ENCODE measurements around the gene DOCK7. TPM values are rescaled to one million over a fixed set of nuclear protein-coding genes. Genes with fewer than 3 reads are reported as not detected.
"Not testable (repeated sequence)": the region's sequence is repeated elsewhere in the genome, so short reads cannot be mapped to it uniquely, and the experiment has no call there.

DOCK7 gene
- total RNA-seq, 2 donors from 2014 or later, result 7.6 to 10.7 TPM

- ATAC-seq (replicated peaks in 1 of 2), result no peak
- peaks cover 0 to 2% of the 10 kb centered on the region in 2 donors for H3K36me3 Mint-ChIP-seq (ENCODE audit: insufficient read depth in 2 of 2)
- H3K4me1 Mint-ChIP-seq (ENCODE audit: low read depth), result peaks cover 34% of the 10 kb centered on the region
- no peak overlapping the region for H3K27ac Mint-ChIP-seq
- no peaks in the 10 kb centered on the region for H3K9me3 Mint-ChIP-seq
- H3K27me3 Mint-ChIP-seq (ENCODE audit: low read depth), result no peaks in the 10 kb centered on the region
- DNase-seq, result no peak
- H3K4me3 Mint-ChIP-seq, result peak overlapping the region; percentile 93 to 94
These were observed 1.4 kb downstream of the DOCK7 start for GRCh38 chr1:62686822-62687221.

- DNase-seq (no peak), ATAC-seq (replicated peaks in 1 of 2) (no peak)
- Mint-ChIP-seq H3K9me3 (no peaks in the 10 kb centered on the region), H3K4me1 (ENCODE audit: low read depth) (peaks cover 32% of the 10 kb centered on the region), H3K27me3 (ENCODE audit: low read depth) (no peaks in the 10 kb centered on the region), H3K36me3 (ENCODE audit: insufficient read depth in 2 of 2) (peaks cover 0 to 4% of the 10 kb centered on the region in 2 donors), H3K27ac (no peak overlapping the region), H3K4me3 (no peak overlapping the region)
These were observed 2.7 kb downstream of the DOCK7 start for GRCh38 chr1:62685431-62685859.

- Mint-ChIP-seq H3K9me3 (no peaks in the 10 kb centered on the region), H3K36me3 (ENCODE audit: insufficient read depth in 2 of 2) (peaks cover 0 to 5% of the 10 kb centered on the region in 2 donors), H3K27ac (no peak overlapping the region), H3K4me1 (ENCODE audit: low read depth) (peaks cover 17% of the 10 kb centered on the region), H3K27me3 (ENCODE audit: low read depth) (no peaks in the 10 kb centered on the region), H3K4me3 (no peak overlapping the region)
- DNase-seq (no peak), ATAC-seq (replicated peaks in 1 of 2) (no peak)
These were observed 5.7 kb downstream of the DOCK7 start for GRCh38 chr1:62682531-62682930.

DNA sequence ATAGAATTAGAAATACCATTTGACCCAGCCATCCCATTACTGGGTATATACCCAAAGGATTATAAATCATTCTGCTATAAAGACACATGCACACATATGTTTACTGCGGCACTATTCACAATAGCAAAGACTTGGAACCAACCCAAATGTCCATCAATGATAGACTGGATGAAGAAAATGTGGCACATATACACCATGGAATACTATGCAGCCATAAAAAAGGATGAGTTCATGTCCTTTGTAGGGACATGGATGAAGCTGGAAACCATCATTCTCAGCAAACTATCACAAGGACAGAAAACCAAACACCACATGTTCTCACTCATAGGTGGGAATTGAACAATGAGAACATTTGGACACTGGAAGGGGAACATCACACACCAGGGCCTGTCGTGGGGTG lies 7.2 kb downstream of the DOCK7 start:
- H3K27ac Mint-ChIP-seq; DNase-seq; H3K27me3 Mint-ChIP-seq (ENCODE audit: low read depth); H3K36me3 Mint-ChIP-seq (ENCODE audit: insufficient read depth in 2 of 2); H3K4me3 Mint-ChIP-seq; H3K9me3 Mint-ChIP-seq; ATAC-seq (replicated peaks in 1 of 2): not testable (repeated sequence)
- peaks cover 14% of the 10 kb centered on the region for H3K4me1 Mint-ChIP-seq (ENCODE audit: low read depth)

GRCh38 chr1:62677822-62678221 lies 10.4 kb downstream of the DOCK7 start:
- not testable (repeated sequence) for H3K27ac Mint-ChIP-seq; H3K4me3 Mint-ChIP-seq; H3K4me1 Mint-ChIP-seq (ENCODE audit: low read depth)

DNA sequence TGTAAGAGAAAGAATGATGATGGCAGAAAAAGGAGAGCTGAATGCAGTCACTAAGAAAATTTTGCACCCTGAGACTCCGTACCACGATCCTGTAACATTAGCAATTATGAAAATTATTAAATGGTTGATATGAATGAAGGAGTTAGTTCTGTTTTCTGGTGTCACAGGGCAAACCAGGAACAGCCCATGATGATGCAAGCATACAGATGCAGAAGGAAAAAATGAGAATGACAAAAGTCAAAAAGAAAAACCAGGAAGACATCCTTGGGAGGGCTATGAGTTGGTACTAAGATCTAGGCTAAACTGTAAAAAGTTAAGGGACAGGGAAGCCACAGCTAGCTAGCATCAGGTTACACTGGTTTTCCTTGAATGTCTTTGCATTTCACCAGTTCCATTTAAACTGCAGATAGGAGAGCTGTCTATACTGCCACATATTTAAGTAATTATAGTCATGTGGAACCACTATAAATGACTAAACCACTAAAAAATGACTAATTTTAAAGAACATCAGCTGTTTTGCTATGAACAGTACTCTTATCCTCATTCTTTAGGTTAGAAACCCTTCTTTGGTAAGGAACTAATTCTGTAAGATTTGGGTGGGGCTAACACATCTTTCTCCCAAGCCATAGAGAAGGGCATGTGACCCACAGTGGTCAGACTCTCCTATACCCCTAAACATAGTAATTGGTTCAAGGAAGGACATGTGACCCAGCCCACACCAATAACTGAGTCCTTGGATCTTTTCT lies 11.4 kb downstream of the DOCK7 start:
- no peaks in the 10 kb centered on the region for H3K9me3 Mint-ChIP-seq
- H3K27me3 Mint-ChIP-seq (ENCODE audit: low read depth), result no peaks in the 10 kb centered on the region
- no peak overlapping the region for H3K27ac Mint-ChIP-seq
- H3K36me3 Mint-ChIP-seq (ENCODE audit: insufficient read depth in 2 of 2), result peaks cover 0 to 3% of the 10 kb centered on the region in 2 donors
- DNase-seq, result no peak
- H3K4me3 Mint-ChIP-seq, result no peak overlapping the region
- peaks cover 7% of the 10 kb centered on the region for H3K4me1 Mint-ChIP-seq (ENCODE audit: low read depth)
- ATAC-seq (replicated peaks in 1 of 2), result peak; percentile 25 to 41

More at GRCh38 chr1:62677822-62678221, 10.4 kb downstream of the DOCK7 start:
- not testable (repeated sequence) for H3K36me3 Mint-ChIP-seq (ENCODE audit: insufficient read depth in 2 of 2); H3K27me3 Mint-ChIP-seq (ENCODE audit: low read depth); DNase-seq; H3K9me3 Mint-ChIP-seq; ATAC-seq (replicated peaks in 1 of 2)

DNA sequence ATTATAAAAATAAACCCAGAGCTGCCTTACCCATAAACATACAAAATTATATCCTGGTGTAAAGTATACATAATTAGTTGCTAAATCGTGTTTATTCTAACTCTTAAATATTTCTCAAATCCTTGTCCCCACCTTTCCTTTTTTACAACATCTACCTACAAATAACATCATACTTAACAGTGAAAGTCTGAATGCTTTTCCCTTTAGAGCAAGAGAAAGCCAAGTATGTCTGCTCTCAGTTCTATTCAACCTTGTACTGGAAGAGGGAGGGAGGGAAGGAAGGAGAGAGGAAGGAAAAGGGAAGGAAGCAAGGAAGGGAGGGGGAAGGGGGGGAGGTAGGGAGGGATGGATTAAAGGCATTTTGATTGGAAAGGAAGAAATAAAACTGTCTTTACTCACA lies 14.6 kb downstream of the DOCK7 start:
- H3K27ac Mint-ChIP-seq, result no peak overlapping the region
- H3K36me3 Mint-ChIP-seq (ENCODE audit: insufficient read depth in 2 of 2), result no peaks in the 10 kb centered on the region
- DNase-seq, result no peak
- peaks cover 7% of the 10 kb centered on the region for H3K4me1 Mint-ChIP-seq (ENCODE audit: low read depth)
- no peak overlapping the region for H3K4me3 Mint-ChIP-seq
- ATAC-seq (replicated peaks in 1 of 2), result no peak
- H3K27me3 Mint-ChIP-seq (ENCODE audit: low read depth), result no peaks in the 10 kb centered on the region
- no peaks in the 10 kb centered on the region for H3K9me3 Mint-ChIP-seq

GRCh38 chr1:62672029-62672428 lies 16.2 kb downstream of the DOCK7 start:
- Mint-ChIP-seq H3K36me3 (ENCODE audit: insufficient read depth in 2 of 2) (no peaks in the 10 kb centered on the region), H3K27me3 (ENCODE audit: low read depth) (no peaks in the 10 kb centered on the region), H3K4me1 (ENCODE audit: low read depth) (peaks cover 7% of the 10 kb centered on the region), H3K4me3 (no peak overlapping the region), H3K9me3 (no peaks in the 10 kb centered on the region), H3K27ac (no peak overlapping the region)
- no peak for ATAC-seq (replicated peaks in 1 of 2)
- no peak for DNase-seq

GRCh38 chr1:62654744-62655143 lies 33.4 kb downstream of the DOCK7 start:
- H3K4me3 Mint-ChIP-seq, result no peak overlapping the region
- no peaks in the 10 kb centered on the region for H3K4me1 Mint-ChIP-seq (ENCODE audit: low read depth)
- H3K36me3 Mint-ChIP-seq (ENCODE audit: insufficient read depth in 2 of 2), result peaks cover 0 to 4% of the 10 kb centered on the region in 2 donors

DNA sequence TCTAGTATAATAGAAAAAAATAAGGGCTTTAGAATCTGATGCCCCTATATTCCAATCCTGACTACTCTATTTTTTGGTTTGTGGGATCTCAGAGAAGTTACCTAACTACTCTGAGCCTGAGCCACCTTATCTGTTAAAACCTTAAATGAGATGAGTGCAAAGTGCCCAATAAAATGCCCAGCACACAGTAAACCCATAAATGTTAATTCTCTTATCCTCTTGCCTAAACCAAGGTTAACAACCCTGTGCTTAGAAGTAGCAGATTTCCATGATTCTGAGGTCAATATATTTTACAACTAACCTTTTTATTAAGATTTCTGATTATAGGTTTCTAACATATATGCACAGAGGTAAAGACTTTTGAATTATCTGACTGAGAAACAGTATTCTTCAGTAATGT lies 35.8 kb downstream of the DOCK7 start:
- Mint-ChIP-seq H3K4me1 (ENCODE audit: low read depth) (no peaks in the 10 kb centered on the region), H3K27ac (no peak overlapping the region), H3K9me3 (no peaks in the 10 kb centered on the region), H3K4me3 (no peak overlapping the region), H3K36me3 (ENCODE audit: insufficient read depth in 2 of 2) (peaks cover 0 to 4% of the 10 kb centered on the region in 2 donors), H3K27me3 (ENCODE audit: low read depth) (no peaks in the 10 kb centered on the region)
- DNase-seq, result no peak
- ATAC-seq (replicated peaks in 1 of 2), result no peak

More at GRCh38 chr1:62654744-62655143, 33.4 kb downstream of the DOCK7 start:
- no peak for DNase-seq
- Mint-ChIP-seq H3K9me3 (no peaks in the 10 kb centered on the region), H3K27ac (no peak overlapping the region), H3K27me3 (ENCODE audit: low read depth) (no peaks in the 10 kb centered on the region)
- ATAC-seq (replicated peaks in 1 of 2), result no peak

DNA sequence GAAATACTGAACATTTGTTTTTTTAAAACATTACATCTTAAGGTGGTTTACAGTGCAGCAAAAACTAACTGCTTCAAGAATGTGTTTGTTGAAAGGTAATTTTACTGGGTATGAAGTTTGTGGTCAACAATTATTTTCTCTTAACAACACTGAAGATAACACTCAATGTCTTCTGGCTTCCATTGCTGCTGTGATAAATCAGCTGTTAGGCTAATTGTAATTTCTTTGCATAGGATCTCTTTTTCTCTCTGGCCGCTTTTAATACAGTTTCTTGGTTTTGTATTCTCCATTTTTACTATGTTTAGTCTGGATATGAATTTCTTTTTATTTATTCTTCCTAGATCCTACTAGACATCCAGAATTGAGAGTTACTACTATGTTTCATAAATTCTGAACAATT lies 44.9 kb downstream of the DOCK7 start:
- ATAC-seq (replicated peaks in 1 of 2) (no peak), DNase-seq (no peak)
- Mint-ChIP-seq H3K4me3 (no peak overlapping the region), H3K9me3 (peaks cover 0 to 3% of the 10 kb centered on the region in 2 donors), H3K36me3 (ENCODE audit: insufficient read depth in 2 of 2) (peaks cover 2 to 3% of the 10 kb centered on the region in 2 donors), H3K4me1 (ENCODE audit: low read depth) (no peaks in the 10 kb centered on the region), H3K27me3 (ENCODE audit: low read depth) (no peaks in the 10 kb centered on the region), H3K27ac (no peak overlapping the region)

- Mint-ChIP-seq H3K36me3 (ENCODE audit: insufficient read depth in 2 of 2) (peaks cover 2 to 3% of the 10 kb centered on the region in 2 donors), H3K27ac (no peak overlapping the region), H3K27me3 (ENCODE audit: low read depth) (no peaks in the 10 kb centered on the region), H3K9me3 (no peaks in the 10 kb centered on the region), H3K4me1 (ENCODE audit: low read depth) (no peaks in the 10 kb centered on the region), H3K4me3 (no peak overlapping the region)
- ATAC-seq (replicated peaks in 1 of 2) (no peak), DNase-seq (no peak)
These were observed 50.6 kb downstream of the DOCK7 start for GRCh38 chr1:62637392-62638105.

GRCh38 chr1:62628506-62628905 lies 59.7 kb downstream of the DOCK7 start:
- DNase-seq (no peak), ATAC-seq (replicated peaks in 1 of 2) (no peak)
- no peak overlapping the region for H3K27ac Mint-ChIP-seq
- no peak overlapping the region for H3K4me3 Mint-ChIP-seq
- H3K4me1 Mint-ChIP-seq (ENCODE audit: low read depth), result peaks cover 8% of the 10 kb centered on the region
- H3K36me3 Mint-ChIP-seq (ENCODE audit: insufficient read depth in 2 of 2), result peaks cover 1 to 3% of the 10 kb centered on the region in 2 donors
- H3K9me3 Mint-ChIP-seq, result no peaks in the 10 kb centered on the region
- no peaks in the 10 kb centered on the region for H3K27me3 Mint-ChIP-seq (ENCODE audit: low read depth)
